Mucosa of rectum (tissue), 2 donors: ENCODE measurements around the gene ADD3.

Source experiments
- H3K27ac ChIP-seq, 2 donors: one replicate each; pipeline ENCODE4 v1.7.0; 2013; ENCODE audit warnings: inconsistent platforms in 2 of 2, low read depth in 2 of 2, low read length in 2 of 2
- H3K27me3 ChIP-seq, 2 donors: one replicate each; pipeline ENCODE4 v1.7.0; 2013; ENCODE audit warnings: low read length in 2 of 2; ENCODE audit not compliant: control insufficient read depth in 2 of 2, insufficient read depth in 2 of 2
- H3K36me3 ChIP-seq, 2 donors: one replicate each; pipeline ENCODE4 v1.7.0; 2013; ENCODE audit warnings: low read length in 2 of 2; ENCODE audit not compliant: control insufficient read depth in 2 of 2, insufficient read depth in 2 of 2
- H3K4me1 ChIP-seq, 2 donors: one replicate each; pipeline ENCODE4 v1.7.0; 2013; ENCODE audit warnings: low read length in 2 of 2, mild to moderate bottlenecking in 1 of 2; ENCODE audit not compliant: control insufficient read depth in 2 of 2, insufficient read depth in 2 of 2
- H3K4me3 ChIP-seq, 2 donors: one replicate each; pipeline ENCODE4 v1.7.0; 2013; ENCODE audit warnings: low read length in 2 of 2
- H3K9ac ChIP-seq, 2 donors: one replicate each; pipeline ENCODE4 v1.7.0; 2013; ENCODE audit warnings: low read length in 2 of 2, low read depth in 1 of 2, mild to moderate bottlenecking in 1 of 2
- H3K9me3 ChIP-seq, 2 donors: one replicate each; pipeline ENCODE4 v1.7.0; 2013; ENCODE audit warnings: low read length in 2 of 2; ENCODE audit not compliant: control insufficient read depth in 2 of 2
- donor health status: healthy.
- donor health status: Normal muscosa, but diverticular disease.

The ADD3 gene

DNA sequence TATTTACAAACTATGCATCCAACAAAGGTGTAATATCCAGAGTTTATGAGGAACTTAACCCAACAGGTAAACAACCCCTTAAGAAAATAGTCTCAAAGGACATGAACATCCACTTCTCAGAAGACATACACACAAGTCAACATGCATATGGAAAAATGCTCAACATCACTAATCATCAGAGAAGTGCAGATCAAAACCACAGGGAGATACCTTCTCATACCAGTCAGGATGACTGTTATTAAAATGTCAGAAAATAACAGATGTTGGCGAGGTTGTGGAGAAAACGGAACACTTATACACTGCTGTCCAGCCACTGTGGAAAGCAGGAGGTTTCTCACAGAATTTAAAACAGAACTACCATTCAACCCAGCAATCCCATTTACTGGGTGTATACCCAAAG is 84.0 kb downstream of the ADD3 start:
- Histone ChIP-seq H3K36me3 (no peaks in the 10 kb centered on the region), H3K9me3 (no peaks in the 10 kb centered on the region), H3K27me3 (no peaks in the 10 kb centered on the region), H3K9ac (no peak overlapping the region), H3K27ac (no peak overlapping the region), H3K4me1 (no peaks in the 10 kb centered on the region), H3K4me3 (no peak overlapping the region)

DNA sequence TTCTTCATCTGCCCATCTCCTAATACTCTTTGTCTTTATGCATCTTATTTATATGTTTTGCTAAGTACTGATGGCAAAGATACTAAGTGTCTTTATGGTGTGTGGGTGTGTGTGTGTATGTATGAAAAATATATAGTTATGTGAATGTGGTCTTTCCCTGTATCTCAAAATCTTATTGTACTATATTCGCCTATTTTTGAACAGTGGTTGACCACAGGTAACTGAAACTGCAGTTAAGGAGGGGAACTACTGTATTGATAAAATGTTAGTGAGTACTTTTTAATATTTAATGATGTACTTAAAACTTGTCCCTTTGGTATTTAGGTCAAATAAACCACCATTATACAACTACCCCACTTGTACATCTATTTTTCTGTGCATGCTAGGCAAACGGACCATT is 85.9 kb downstream of the ADD3 start:
- H3K9me3 ChIP-seq = no peaks in the 10 kb centered on the region
- no peaks in the 10 kb centered on the region for H3K36me3 ChIP-seq
- no peak overlapping the region for H3K9ac ChIP-seq
- no peaks in the 10 kb centered on the region for H3K4me1 ChIP-seq
- H3K27ac ChIP-seq = no peak overlapping the region
- no peaks in the 10 kb centered on the region for H3K27me3 ChIP-seq
- H3K4me3 ChIP-seq = no peak overlapping the region

DNA sequence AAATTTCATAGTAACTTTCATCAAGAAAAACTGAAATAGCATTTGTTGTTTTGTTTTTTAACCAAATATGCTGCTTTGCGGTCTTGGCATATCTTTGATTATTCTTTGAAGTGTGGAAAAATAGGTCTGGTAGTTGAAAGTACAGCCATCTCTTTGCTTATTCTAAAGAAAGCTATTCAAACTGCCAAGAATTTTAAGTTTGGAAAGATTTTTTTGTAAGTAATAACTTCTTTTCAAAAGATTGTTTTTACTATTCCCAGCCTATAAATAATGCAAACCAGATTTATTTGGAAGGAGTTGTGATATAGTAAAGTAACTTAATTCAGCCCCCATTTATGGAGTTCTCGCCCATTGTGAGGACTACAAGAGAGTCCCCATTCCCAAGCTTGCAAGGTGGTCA is 87.0 kb downstream of the ADD3 start:
- no peaks in the 10 kb centered on the region for H3K27me3 ChIP-seq
- no peak overlapping the region for H3K4me3 ChIP-seq
- no peak overlapping the region for H3K27ac ChIP-seq
- no peaks in the 10 kb centered on the region for H3K36me3 ChIP-seq
- no peaks in the 10 kb centered on the region for H3K4me1 ChIP-seq
- H3K9me3 ChIP-seq = no peaks in the 10 kb centered on the region
- no peak overlapping the region for H3K9ac ChIP-seq

DNA sequence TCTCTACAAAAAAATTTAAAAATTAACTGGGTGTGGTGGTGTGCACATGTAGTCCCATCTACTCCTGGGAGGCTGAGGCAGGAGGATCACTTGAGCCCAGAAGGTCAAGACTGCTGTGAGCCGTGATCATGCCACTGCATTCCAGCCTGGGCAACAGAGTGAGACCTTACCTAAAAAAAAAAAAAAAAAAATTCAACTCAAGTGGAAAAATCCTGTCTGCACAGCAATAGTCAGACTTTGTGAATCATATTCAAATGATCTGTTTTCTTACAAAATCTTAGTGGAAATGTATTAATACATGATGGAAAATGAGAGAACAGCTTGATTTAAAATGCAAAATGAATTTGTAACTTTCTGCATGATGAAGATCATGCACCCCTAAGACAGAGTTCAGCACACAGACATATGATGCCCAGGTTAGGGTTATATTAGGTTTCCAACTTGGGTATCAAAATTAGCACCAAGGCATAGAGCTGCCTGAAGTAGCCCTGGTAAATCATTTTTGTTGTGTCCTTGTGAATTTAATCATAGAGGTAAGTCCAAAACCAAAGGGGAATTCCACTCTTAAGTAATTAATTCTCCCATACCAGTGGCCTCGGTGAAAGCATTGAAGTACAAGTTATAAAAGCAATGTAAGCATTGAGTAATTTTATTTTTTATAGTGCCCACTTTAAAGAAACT is 93.8 kb downstream of the ADD3 start:
- Histone ChIP-seq H3K9me3 (no peaks in the 10 kb centered on the region), H3K4me3 (no peak overlapping the region), H3K36me3 (peaks cover 10 to 13% of the 10 kb centered on the region in 2 donors), H3K9ac (no peak overlapping the region), H3K27me3 (no peaks in the 10 kb centered on the region), H3K4me1 (no peaks in the 10 kb centered on the region), H3K27ac (no peak overlapping the region)

DNA sequence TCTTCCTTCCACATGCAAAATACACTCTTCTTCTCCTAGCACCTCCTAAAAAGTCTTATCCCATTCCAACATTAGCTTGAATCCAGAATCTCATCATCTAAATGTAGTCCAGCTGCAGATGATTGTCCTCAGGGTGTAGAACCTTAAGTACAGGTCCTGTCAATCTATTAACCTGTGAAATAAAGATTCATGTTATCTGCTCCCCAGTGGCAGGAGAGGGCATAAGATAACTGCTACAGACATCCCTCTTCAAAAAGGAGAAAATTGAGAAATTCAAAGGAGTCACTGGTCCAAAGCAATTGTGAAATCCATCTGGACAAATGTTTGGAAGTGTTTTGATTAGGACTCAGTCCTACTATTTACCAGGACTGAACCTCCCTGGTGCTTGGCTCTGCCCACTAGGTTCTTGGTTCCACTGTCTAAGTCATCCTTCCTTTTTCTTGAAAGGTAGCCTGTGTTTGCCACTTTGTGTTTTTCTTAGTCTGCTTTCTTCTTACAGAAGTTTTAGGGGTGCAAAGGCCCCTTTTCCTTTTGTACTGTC is 96.2 kb downstream of the ADD3 start:
- no peak overlapping the region for H3K4me3 ChIP-seq
- no peak overlapping the region for H3K9ac ChIP-seq
- H3K36me3 ChIP-seq = peaks cover 12 to 13% of the 10 kb centered on the region in 2 donors
- no peaks in the 10 kb centered on the region for H3K9me3 ChIP-seq
- no peak overlapping the region for H3K27ac ChIP-seq
- H3K4me1 ChIP-seq = no peaks in the 10 kb centered on the region
- no peaks in the 10 kb centered on the region for H3K27me3 ChIP-seq

DNA sequence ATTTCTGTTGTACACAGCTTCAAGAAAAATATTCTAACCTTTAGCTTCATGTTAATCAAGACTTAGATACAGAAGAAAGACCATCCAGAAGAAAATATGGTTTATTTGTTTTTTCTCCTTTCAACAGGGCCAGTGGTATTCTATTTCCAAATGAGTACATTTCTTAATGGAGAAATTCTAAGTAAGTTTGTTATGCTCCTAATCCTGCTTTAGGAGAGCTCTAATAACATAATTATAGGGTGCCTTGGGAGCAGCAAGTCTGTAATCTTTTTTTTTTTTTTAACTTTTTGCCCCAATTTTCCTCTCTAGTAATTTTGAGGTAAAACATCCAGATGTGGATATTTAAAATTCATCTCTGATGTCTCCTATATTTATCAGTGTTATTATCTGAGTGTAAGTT is 98.1 kb downstream of the ADD3 start:
- H3K27me3 ChIP-seq = no peaks in the 10 kb centered on the region
- peaks cover 12 to 16% of the 10 kb centered on the region in 2 donors for H3K36me3 ChIP-seq
- no peaks in the 10 kb centered on the region for H3K4me1 ChIP-seq
- H3K9me3 ChIP-seq = no peaks in the 10 kb centered on the region
- no peak overlapping the region for H3K4me3 ChIP-seq
- no peak overlapping the region for H3K27ac ChIP-seq
- H3K9ac ChIP-seq = no peak overlapping the region

DNA sequence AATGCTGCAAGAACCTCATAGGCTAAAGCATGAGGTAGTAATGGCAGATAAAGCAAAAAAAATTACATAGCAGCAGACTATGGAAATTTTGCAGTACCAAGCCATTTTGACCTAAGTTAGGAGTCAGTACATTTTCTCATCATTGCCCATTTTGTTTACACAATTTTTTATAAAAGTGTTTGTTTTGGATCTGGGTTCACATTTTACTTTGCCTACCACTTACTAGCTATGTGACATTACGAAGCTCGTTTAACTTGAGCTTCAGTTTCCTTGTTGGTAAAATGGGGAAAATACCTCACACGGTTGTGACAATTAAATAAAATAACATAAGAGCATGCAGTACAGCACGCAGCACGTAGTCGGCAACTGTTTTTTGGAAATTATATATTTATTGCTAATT is 99.6 kb downstream of the ADD3 start:
- Histone ChIP-seq H3K36me3 (peaks cover 11 to 12% of the 10 kb centered on the region in 2 donors), H3K27me3 (no peaks in the 10 kb centered on the region), H3K4me1 (no peaks in the 10 kb centered on the region), H3K27ac (no peak overlapping the region), H3K9ac (no peak overlapping the region), H3K4me3 (no peak overlapping the region), H3K9me3 (no peaks in the 10 kb centered on the region)

DNA sequence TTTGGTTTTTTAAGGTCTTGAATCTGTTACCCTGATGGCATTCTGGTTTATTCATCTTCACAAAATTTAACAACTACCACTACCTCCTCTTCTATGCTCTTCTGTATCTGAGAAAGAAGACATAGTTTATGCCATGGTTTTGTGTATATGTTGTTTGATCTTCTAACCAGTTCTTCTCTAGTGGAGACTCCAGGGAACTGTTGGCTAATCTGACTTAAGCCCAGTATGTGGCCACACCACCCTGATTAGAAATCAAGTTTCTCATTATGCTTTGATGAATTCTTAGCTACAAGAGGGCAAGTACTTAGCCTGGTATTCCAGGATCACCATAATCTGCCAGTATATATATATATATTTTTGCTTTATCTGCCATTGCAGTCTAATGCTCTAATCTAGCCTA is 100.1 kb downstream of the ADD3 start:
- no peaks in the 10 kb centered on the region for H3K9me3 ChIP-seq
- peaks cover 12 to 15% of the 10 kb centered on the region in 2 donors for H3K36me3 ChIP-seq
- H3K4me1 ChIP-seq = no peaks in the 10 kb centered on the region
- no peak overlapping the region for H3K9ac ChIP-seq
- no peak overlapping the region for H3K27ac ChIP-seq
- no peak overlapping the region for H3K4me3 ChIP-seq
- H3K27me3 ChIP-seq = no peaks in the 10 kb centered on the region

DNA sequence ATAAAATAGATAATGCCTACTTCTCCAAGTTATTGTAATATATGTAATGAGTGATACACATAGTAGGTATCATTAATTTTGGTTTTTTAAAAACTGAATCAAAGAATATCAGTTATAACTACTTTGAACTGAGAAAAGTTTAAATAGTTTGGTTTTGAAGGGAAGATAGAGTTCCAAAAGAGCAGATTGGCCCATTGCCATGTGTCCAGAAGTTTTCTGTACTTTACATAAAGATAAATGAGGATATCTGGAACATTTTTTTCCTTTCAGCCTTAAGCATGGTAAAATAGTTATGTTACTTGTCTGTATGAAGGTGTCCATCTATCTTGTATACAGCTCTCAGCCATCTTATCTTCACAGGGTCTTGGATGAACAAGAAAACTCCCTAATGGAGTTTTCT is 101.7 kb downstream of the ADD3 start:
- Histone ChIP-seq H3K9ac (no peak overlapping the region), H3K4me3 (no peak overlapping the region), H3K36me3 (peaks cover 17 to 18% of the 10 kb centered on the region in 2 donors), H3K27ac (no peak overlapping the region), H3K4me1 (no peaks in the 10 kb centered on the region), H3K9me3 (no peaks in the 10 kb centered on the region), H3K27me3 (no peaks in the 10 kb centered on the region)

DNA sequence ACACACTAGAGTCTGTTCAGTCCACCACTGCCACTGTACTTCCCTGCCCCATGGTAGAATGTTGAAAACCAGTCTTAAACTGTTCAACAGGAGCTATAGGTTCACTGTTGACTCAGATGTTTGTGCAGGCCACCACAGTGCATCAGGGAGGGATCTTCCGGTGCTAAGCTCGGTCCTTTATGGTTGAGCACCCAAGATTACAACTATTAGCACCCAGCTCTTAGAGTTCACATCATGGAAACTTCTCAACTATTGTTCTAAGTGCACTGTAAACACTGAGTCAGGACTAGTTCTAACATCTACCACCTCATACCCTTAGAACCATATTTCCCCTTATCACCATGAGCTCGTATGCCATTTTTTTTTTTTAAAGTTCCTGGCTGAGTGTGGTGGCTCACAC is 102.6 kb downstream of the ADD3 start:
- H3K36me3 ChIP-seq = peaks cover 19 to 22% of the 10 kb centered on the region in 2 donors
- H3K27ac ChIP-seq = no peak overlapping the region
- H3K4me3 ChIP-seq = no peak overlapping the region
- no peaks in the 10 kb centered on the region for H3K4me1 ChIP-seq
- H3K9me3 ChIP-seq = no peaks in the 10 kb centered on the region
- H3K9ac ChIP-seq = no peak overlapping the region
- H3K27me3 ChIP-seq = no peaks in the 10 kb centered on the region
